DND-41 (cell line): ENCODE measurements around the gene CDCA3.

Experiments used
- ATAC-seq: fragments of 200-7000 bp; cut with Tn5 transposase; 3 replicates; pipeline ENCODE4 v1.9.1; 2021; ENCODE audit warnings: low read depth; ENCODE audit not compliant: insufficient read depth
- DNase-seq: peaks from one replicate; pipeline ENCODE4 v3.0.0-alpha.2; 2020
- H2AFZ ChIP-seq: 2 replicates; pipeline ENCODE4 v1.6.0; 2012; ENCODE audit warnings: low read depth, low read length
- H3K27ac ChIP-seq: 2 replicates; pipeline ENCODE4 v1.5.1; 2012; ENCODE audit warnings: low read length, inconsistent platforms
- H3K27me3 ChIP-seq: fragments of 200-600 bp; sonication (generic); 2 replicates; pipeline ENCODE4 v1.6.0; 2012; ENCODE audit warnings: low read length, mild to moderate bottlenecking, inconsistent platforms; ENCODE audit not compliant: insufficient read depth, poor library complexity
- H3K36me3 ChIP-seq: 2 replicates; pipeline ENCODE4 v1.5.1; 2012; ENCODE audit warnings: low read length, inconsistent platforms; ENCODE audit not compliant: insufficient read depth
- H3K4me1 ChIP-seq: 2 replicates; pipeline ENCODE4 v1.5.1; 2012; ENCODE audit warnings: mild to moderate bottlenecking, low read length; ENCODE audit not compliant: insufficient read depth
- H3K4me2 ChIP-seq: 2 replicates; pipeline ENCODE4 v1.6.0; 2012; ENCODE audit warnings: mild to moderate bottlenecking, moderate library complexity, low read length, inconsistent platforms; ENCODE audit not compliant: insufficient read depth
- H3K4me3 ChIP-seq, 2 experiments: fragments of 200-600 bp in 1 of 2; shearing (Covaris generic) in 1 of 2; 2 replicates each; pipeline ENCODE4 v1.5.1; 2012 to 2016; ENCODE audit warnings: inconsistent platforms in 2 of 2, low read length in 2 of 2, mild to moderate bottlenecking in 2 of 2, low read depth in 1 of 2, moderate library complexity in 1 of 2
- H3K79me2 ChIP-seq: 2 replicates; pipeline ENCODE4 v1.6.0; 2012; ENCODE audit warnings: low read length, inconsistent platforms; ENCODE audit not compliant: insufficient read depth
- H3K9ac ChIP-seq: 2 replicates; pipeline ENCODE4 v1.6.0; 2012; ENCODE audit warnings: low read depth, mild to moderate bottlenecking, inconsistent platforms, low read length, moderate library complexity
- H3K9me3 ChIP-seq: 2 replicates; pipeline ENCODE4 v1.5.1; 2012; ENCODE audit warnings: low read length, moderate library complexity, mild to moderate bottlenecking, inconsistent platforms; ENCODE audit not compliant: insufficient read depth, severe bottlenecking
- H4K20me1 ChIP-seq: 2 replicates; pipeline ENCODE4 v1.6.0; 2012; ENCODE audit warnings: low read length; ENCODE audit not compliant: insufficient read depth
- CTCF ChIP-seq: IDR thresholded peaks from 2 replicates; pipeline ENCODE4 v1.5.1; 2012; ENCODE audit warnings: borderline replicate concordance, low read length, moderate library complexity, mild to moderate bottlenecking; ENCODE audit not compliant: poor library complexity, severe bottlenecking; ENCODE audit errors: extremely low read depth
- EZH2 ChIP-seq: IDR thresholded peaks from 3 replicates; pipeline ENCODE4 v1.6.1; 2012; ENCODE audit warnings: borderline replicate concordance, low read depth, mild to moderate bottlenecking, moderate library complexity, low read length, inconsistent platforms; ENCODE audit not compliant: severe bottlenecking

The CDCA3 gene

GRCh38 chr12:6838854-6839253 is 12.2 kb downstream of the CDCA3 start:
- no peak for DNase-seq
- H3K9me3 ChIP-seq, result no peaks in the 10 kb centered on the region
- no peaks in the 10 kb centered on the region for H3K36me3 ChIP-seq
- TF ChIP-seq CTCF (no peak), EZH2 (no peak)
- H3K27me3 ChIP-seq, result peaks cover 5% of the 10 kb centered on the region
- no peak overlapping the region for H3K4me2 ChIP-seq
- no peak overlapping the region for H3K9ac ChIP-seq
- H3K79me2 ChIP-seq, result no peaks in the 10 kb centered on the region
- H3K4me3 ChIP-seq, result no peak overlapping the region
- no peak for ATAC-seq
- H2AFZ ChIP-seq, result no peak overlapping the region
- no peak overlapping the region for H3K27ac ChIP-seq
- H3K4me1 ChIP-seq, result no peaks in the 10 kb centered on the region
- H4K20me1 ChIP-seq, result no peaks in the 10 kb centered on the region

- TF ChIP-seq EZH2 (no peak), CTCF (no peak)
- no peaks in the 10 kb centered on the region for H3K36me3 ChIP-seq
- DNase-seq (no peak), ATAC-seq (no peak)
- H3K79me2 ChIP-seq, result no peaks in the 10 kb centered on the region
- H3K27ac ChIP-seq, result no peak overlapping the region
- no peaks in the 10 kb centered on the region for H3K9me3 ChIP-seq
- no peak overlapping the region for H3K4me2 ChIP-seq
- peaks cover 9% of the 10 kb centered on the region for H3K27me3 ChIP-seq
- H2AFZ ChIP-seq, result no peak overlapping the region
- H4K20me1 ChIP-seq, result no peaks in the 10 kb centered on the region
- no peak overlapping the region for H3K4me3 ChIP-seq
- H3K9ac ChIP-seq, result no peak overlapping the region
- H3K4me1 ChIP-seq, result no peaks in the 10 kb centered on the region
These were observed 13.6 kb downstream of the CDCA3 start for GRCh38 chr12:6837370-6838060.

GRCh38 chr12:6836851-6837250 is 14.2 kb downstream of the CDCA3 start:
- no peak overlapping the region for H3K9ac ChIP-seq
- H3K4me2 ChIP-seq, result no peak overlapping the region
- H3K9me3 ChIP-seq, result no peaks in the 10 kb centered on the region
- no peak overlapping the region for H2AFZ ChIP-seq
- no peaks in the 10 kb centered on the region for H3K36me3 ChIP-seq
- no peak for TF ChIP-seq EZH2
- peaks cover 9% of the 10 kb centered on the region for H3K27me3 ChIP-seq
- DNase-seq (no peak), ATAC-seq (no peak)
- H3K4me1 ChIP-seq, result no peaks in the 10 kb centered on the region
- no peaks in the 10 kb centered on the region for H3K79me2 ChIP-seq
- H3K27ac ChIP-seq, result no peak overlapping the region
- H4K20me1 ChIP-seq, result no peaks in the 10 kb centered on the region
- no peak overlapping the region for H3K4me3 ChIP-seq

- H2AFZ ChIP-seq, result no peak overlapping the region
- no peak overlapping the region for H3K4me3 ChIP-seq
- no peaks in the 10 kb centered on the region for H3K9me3 ChIP-seq
- no peaks in the 10 kb centered on the region for H3K4me1 ChIP-seq
- H3K27ac ChIP-seq, result no peak overlapping the region
- H4K20me1 ChIP-seq, result no peaks in the 10 kb centered on the region; the same call in 1 of the 2 replicates
- TF ChIP-seq CTCF, result no peak
- H3K9ac ChIP-seq, result no peak overlapping the region
- peaks cover 29% of the 10 kb centered on the region for H3K27me3 ChIP-seq
- no peak for DNase-seq
- no peak overlapping the region for H3K4me2 ChIP-seq
- H3K79me2 ChIP-seq, result no peaks in the 10 kb centered on the region
- ATAC-seq, result no peak
- no peaks in the 10 kb centered on the region for H3K36me3 ChIP-seq
These were observed 16.2 kb downstream of the CDCA3 start for GRCh38 chr12:6834873-6835272.
